ENCODE results near the gene FRRS1L. TPM values are rescaled to one million over a fixed set of nuclear protein-coding genes. Genes with fewer than 3 reads are reported as not detected.

FRRS1L gene
- total RNA-seq, 4 donors from 2014 or later: 0.40 to 0.96 (median 0.64) TPM; not detected in 1

DNA sequence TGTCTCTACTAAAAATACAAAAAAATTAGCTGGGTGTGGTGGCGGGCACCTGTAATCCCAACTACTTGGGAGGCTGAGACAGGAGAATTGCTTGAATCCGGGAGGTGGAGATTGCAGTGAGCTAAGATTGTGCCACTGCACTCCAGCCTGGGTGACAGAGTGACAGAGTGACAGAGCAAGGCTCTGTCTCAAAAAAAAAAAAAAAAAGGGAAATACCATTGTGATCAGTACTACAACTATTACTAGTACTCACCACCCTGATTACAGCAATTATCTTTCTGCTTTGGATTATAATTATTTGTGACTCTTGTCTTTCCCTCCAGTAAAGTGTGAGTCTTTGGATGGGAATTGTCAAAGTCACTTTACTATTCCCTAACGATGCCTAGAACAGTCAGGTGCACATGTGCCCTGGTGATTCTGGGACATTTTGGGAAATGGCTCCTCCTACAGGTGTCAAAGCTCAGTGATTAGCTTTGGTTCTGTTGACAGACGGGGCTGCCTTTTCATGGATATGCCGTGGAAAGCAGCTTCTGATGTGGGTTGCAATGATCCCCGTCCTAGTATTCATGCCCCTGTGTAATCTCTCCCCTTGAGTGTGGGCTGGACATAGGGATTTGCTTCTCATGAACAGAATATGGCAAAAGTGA is 31.8 kb upstream of the FRRS1L start:
- intact Hi-C loops (cut with DNase I; ENCODE audit: low total_unique reads) (no loop called here), in situ Hi-C loops (cut with MboI; ENCODE audit: low pct_ligation_motif_present in 1 of 4, low pct_unique_long_range_greater_than_20kb in 1 of 4, low sequenced_read_pairs in 3 of 4) (loop anchor here in 1 of 4 donors (10.0 kb wide), 1 partner anchor 126 kb away; the partner anchor contains the start of gene EPB41L4B)
- no peak for DNase-seq
- Histone ChIP-seq H3K27me3 (no peaks in the 10 kb centered on the region), H3K27ac (no peak overlapping the region), H3K9me3 (no peaks in the 10 kb centered on the region), H3K4me3 (no peak overlapping the region), H3K36me3 (no peaks in the 10 kb centered on the region), H3K4me1 (no peaks in the 10 kb centered on the region)
- TF ChIP-seq, protein P1, sequence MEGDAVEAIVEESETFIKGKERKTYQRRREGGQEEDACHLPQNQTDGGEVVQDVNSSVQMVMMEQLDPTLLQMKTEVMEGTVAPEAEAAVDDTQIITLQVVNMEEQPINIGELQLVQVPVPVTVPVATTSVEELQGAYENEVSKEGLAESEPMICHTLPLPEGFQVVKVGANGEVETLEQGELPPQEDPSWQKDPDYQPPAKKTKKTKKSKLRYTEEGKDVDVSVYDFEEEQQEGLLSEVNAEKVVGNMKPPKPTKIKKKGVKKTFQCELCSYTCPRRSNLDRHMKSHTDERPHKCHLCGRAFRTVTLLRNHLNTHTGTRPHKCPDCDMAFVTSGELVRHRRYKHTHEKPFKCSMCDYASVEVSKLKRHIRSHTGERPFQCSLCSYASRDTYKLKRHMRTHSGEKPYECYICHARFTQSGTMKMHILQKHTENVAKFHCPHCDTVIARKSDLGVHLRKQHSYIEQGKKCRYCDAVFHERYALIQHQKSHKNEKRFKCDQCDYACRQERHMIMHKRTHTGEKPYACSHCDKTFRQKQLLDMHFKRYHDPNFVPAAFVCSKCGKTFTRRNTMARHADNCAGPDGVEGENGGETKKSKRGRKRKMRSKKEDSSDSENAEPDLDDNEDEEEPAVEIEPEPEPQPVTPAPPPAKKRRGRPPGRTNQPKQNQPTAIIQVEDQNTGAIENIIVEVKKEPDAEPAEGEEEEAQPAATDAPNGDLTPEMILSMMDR (IDR thresholded peaks at IDR 0.05): peak in 1 of 5 experiments; percentile 10
- no peak for TF ChIP-seq POLR2AphosphoS5 (IDR thresholded peaks at IDR 0.05)
- no peak for TF ChIP-seq EP300 (IDR thresholded peaks at IDR 0.05; ENCODE audit: low read depth)
- 59 to 89% methylated on average over 3 to 6 of the region's 6 CpGs for WGBS, 2 donors (ENCODE audit: low coverage in 1 of 2)

DNA sequence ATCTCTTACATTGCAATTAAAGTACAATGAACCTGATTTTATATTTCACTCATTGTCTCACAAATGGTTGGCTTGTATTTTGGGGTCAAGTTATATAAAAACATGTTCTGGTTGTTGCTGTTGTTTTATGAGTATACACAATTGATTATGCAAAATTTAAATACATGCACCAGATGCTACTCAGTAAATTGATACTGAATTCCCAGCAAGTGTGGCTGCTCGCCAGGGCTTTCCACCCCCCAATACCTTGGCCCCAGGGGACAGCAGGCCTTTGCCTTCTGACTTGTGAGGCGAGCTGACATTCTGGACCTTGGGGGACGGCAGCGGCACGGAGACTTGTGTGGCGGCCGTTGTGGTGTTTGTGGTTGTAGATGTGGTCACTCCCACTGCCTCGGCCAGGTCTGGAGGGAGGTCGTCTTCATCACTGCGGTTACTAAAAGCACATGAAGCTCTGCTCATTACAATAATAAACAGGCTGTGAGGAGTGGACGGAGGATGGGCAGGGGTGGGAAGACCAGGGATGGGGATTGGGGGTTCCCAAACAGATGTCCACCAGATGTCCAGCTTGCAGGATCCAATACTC is 27.0 kb upstream of the FRRS1L start:
- TF ChIP-seq EP300 (IDR thresholded peaks at IDR 0.05; ENCODE audit: low read depth): no peak
- no peak for TF ChIP-seq POLR2A (IDR thresholded peaks at IDR 0.05)
- TF ChIP-seq POLR2AphosphoS5 (IDR thresholded peaks at IDR 0.05): no peak
- TF ChIP-seq, protein P1 (IDR thresholded peaks at IDR 0.05): no peak
- no peaks in the 10 kb centered on the region for H3K27me3 ChIP-seq
- H3K9me3 ChIP-seq: no peaks in the 10 kb centered on the region
- H3K36me3 ChIP-seq: no peaks in the 10 kb centered on the region
- DNase-seq: no peak
- no peak overlapping the region for H3K27ac ChIP-seq
- in situ Hi-C loops (cut with MboI; ENCODE audit: low pct_ligation_motif_present in 1 of 4, low pct_unique_long_range_greater_than_20kb in 1 of 4, low sequenced_read_pairs in 3 of 4) (loop anchor here in 1 of 4 donors (10.0 kb wide), 1 partner anchor 131 kb away; the partner anchor contains the start of gene EPB41L4B), intact Hi-C loops (cut with DNase I; ENCODE audit: low total_unique reads) (no loop called here)
- WGBS, 2 donors (ENCODE audit: low coverage in 1 of 2): 56 to 72% methylated on average over 11 of the region's 11 CpGs
- no peak overlapping the region for H3K4me3 ChIP-seq
- no peaks in the 10 kb centered on the region for H3K4me1 ChIP-seq

DNA sequence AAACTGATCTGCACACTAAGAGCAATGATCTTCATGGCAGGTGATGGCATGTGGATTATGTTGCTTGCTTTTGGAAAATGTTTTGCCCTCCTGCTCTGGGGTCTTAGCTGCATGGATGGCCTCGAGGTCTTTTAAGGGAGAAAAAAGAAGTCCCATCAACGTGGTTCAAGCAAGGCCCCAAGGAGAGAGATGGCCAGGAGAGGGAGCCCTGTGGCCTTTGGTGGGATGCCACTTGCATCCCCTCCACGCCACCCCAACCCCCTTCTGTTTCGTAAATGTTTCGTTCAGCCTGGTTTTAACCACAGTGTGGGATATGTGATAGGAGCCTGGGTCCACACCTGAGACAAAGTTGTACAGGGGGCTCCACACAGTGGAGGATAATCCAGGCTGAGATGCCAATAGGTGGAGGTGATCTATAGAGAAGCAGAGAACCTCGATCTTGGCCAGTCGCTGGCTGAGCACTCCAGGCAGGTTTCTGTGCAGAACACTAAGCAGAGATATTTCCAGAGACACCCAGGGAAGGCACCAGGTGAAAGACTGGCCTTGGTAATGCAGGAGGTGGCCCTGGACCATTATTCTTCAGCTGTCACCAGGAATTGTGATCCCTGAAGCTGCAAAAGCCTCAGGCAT is 25.8 kb upstream of the FRRS1L start:
- no peaks in the 10 kb centered on the region for H3K36me3 ChIP-seq
- intact Hi-C loops (cut with DNase I; ENCODE audit: low total_unique reads): no loop called here
- no peak overlapping the region for H3K4me3 ChIP-seq
- TF ChIP-seq, protein P1 (IDR thresholded peaks at IDR 0.05): peak; percentile 17 to 68 (median 44)
- no peak for TF ChIP-seq POLR2AphosphoS5 (IDR thresholded peaks at IDR 0.05)
- TF ChIP-seq EP300 (IDR thresholded peaks at IDR 0.05; ENCODE audit: low read depth): no peak
- no peaks in the 10 kb centered on the region for H3K27me3 ChIP-seq
- H3K27ac ChIP-seq: no peak overlapping the region
- DNase-seq: peak; percentile 48
- H3K9me3 ChIP-seq: no peaks in the 10 kb centered on the region
- no peaks in the 10 kb centered on the region for H3K4me1 ChIP-seq
- 38% methylated on average over 7 of the region's 7 CpGs; no CpG with 5 or more reads in 1 of the 2 donors for WGBS, 2 donors (ENCODE audit: low coverage in 1 of 2)
- in situ Hi-C loops (cut with MboI; ENCODE audit: low pct_ligation_motif_present in 1 of 4, low pct_unique_long_range_greater_than_20kb in 1 of 4, low sequenced_read_pairs in 3 of 4): loop anchor here in 1 of 4 donors (10.0 kb wide), 1 partner anchor 132 kb away; the partner anchor contains the start of gene EPB41L4B

DNA sequence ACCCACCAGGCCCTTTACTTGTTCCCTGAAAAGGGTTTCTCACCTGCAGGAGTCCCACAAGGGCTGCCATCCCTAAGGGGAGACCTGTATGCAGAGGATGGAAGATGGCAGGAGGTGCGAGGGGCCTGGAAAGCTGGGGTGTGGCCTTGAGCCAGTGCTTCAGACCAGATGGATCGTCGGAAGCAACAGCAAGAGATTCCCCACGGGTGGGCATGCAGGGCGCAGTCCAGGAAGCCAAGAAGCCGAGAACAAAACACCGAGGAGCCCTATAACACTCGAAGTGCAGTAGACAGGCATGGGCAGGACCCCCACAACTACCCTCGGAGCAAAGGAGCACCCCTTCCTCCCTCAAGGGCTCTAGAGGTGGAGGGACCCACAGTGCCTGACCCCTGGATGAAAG is 24.7 kb upstream of the FRRS1L start:
- Histone ChIP-seq H3K4me1 (no peaks in the 10 kb centered on the region), H3K9me3 (no peaks in the 10 kb centered on the region), H3K27ac (no peak overlapping the region), H3K36me3 (no peaks in the 10 kb centered on the region), H3K27me3 (no peaks in the 10 kb centered on the region), H3K4me3 (no peak overlapping the region)
- TF ChIP-seq POLR2AphosphoS5 (IDR thresholded peaks at IDR 0.05): no peak
- TF ChIP-seq EP300 (IDR thresholded peaks at IDR 0.05; ENCODE audit: low read depth): no peak
- TF ChIP-seq POLR2A (IDR thresholded peaks at IDR 0.05): no peak
- TF ChIP-seq, protein P1 (IDR thresholded peaks at IDR 0.05): no peak
- intact Hi-C loops (cut with DNase I; ENCODE audit: low total_unique reads) (no loop called here), in situ Hi-C loops (cut with MboI; ENCODE audit: low pct_ligation_motif_present in 1 of 4, low pct_unique_long_range_greater_than_20kb in 1 of 4, low sequenced_read_pairs in 3 of 4) (loop anchor here in 1 of 4 donors (10.0 kb wide), 1 partner anchor 133 kb away; the partner anchor contains the start of gene EPB41L4B)
- 88% methylated on average over 9 of the region's 9 CpGs; no CpG with 5 or more reads in 1 of the 2 donors for WGBS, 2 donors (ENCODE audit: low coverage in 1 of 2)
- DNase-seq: no peak
